Neural progenitor cell (in vitro differentiated cells): ENCODE measurements around the gene CGA.
"Not testable (repeated sequence)": the region's sequence is repeated elsewhere in the genome, so short reads cannot be mapped to it uniquely, and the experiment has no call there.

ENCODE experiments used
- CTCF ChIP-seq: fragments of 200-600 bp; sonication (generic); IDR thresholded peaks from 2 replicates; pipeline ENCODE4 v1.5.1; 2017; ENCODE audit warnings: antibody characterized with exemption, mild to moderate bottlenecking
- EZH2phosphoT487 ChIP-seq: fragments of 200-600 bp; sonication (generic); IDR thresholded peaks from 2 replicates; pipeline ENCODE4 v1.6.1; 2017; ENCODE audit warnings: antibody characterized with exemption

- not testable (repeated sequence) for TF ChIP-seq CTCF, EZH2phosphoT487
These were observed 45.0 kb upstream of the CGA start for GRCh38 chr6:87139927-87140326.
